IMR-90 (cell line): ENCODE measurements around the gene HHIPL1. TPM values are rescaled to one million over a fixed set of nuclear protein-coding genes. Genes with fewer than 3 reads are reported as not detected.
A peak's percentile ranks its signal among the peaks of the same experiment; 100 is the strongest.

Experiments used
- ATAC-seq: fragments of 200-7000 bp; cut with Tn5 transposase; 2 replicates; pipeline ENCODE4 v1.9.1; 2020; ENCODE audit warnings: low read depth, mild to moderate bottlenecking, moderate library complexity
- BruUV-seq: library from RNA; stranded (reverse); fragments of 400-500 nt; replicated peaks from 2 replicates; lab custom pipeline; 2021; lab: Mats Ljungman, UMichigan
- CTCF ChIA-PET: fragments of 300-600 bp; formaldehyde crosslinking; extraction: SDS; loops from one replicate; lab custom pipeline; 2021; ENCODE audit warnings: antibody characterized with exemption; lab: Yijun Ruan, JAX
- POLR2A ChIA-PET: fragments of 300-600 bp; sonication (Branson Sonifier 250); formaldehyde crosslinking; loops from one replicate; lab custom pipeline; 2022; ENCODE audit warnings: antibody characterized with exemption; ENCODE audit not compliant: unreplicated experiment; lab: Charles Lee
- DNase-seq: peaks from one replicate; pipeline ENCODE4 v3.0.0; 2013
- H2AFZ ChIP-seq: replicated peaks from 2 replicates; pipeline ENCODE3; 2013; ENCODE audit warnings: low read length, mild to moderate bottlenecking; ENCODE audit not compliant: poor library complexity
- H2AK5ac ChIP-seq: 2 replicates; pipeline ENCODE4 v1.6.1; 2013; ENCODE audit warnings: low read depth, low read length, inconsistent platforms
- H2AK9ac ChIP-seq: replicated peaks from 2 replicates; pipeline ENCODE3; 2013; ENCODE audit warnings: mild to moderate bottlenecking, low read depth, low read length, moderate library complexity; ENCODE audit not compliant: poor library complexity
- H2BK120ac ChIP-seq: 2 replicates; pipeline ENCODE4 v1.6.1; 2013; ENCODE audit warnings: low read depth, low read length, inconsistent platforms
- H2BK15ac ChIP-seq: 3 replicates; pipeline ENCODE4 v1.6.1; 2013; ENCODE audit warnings: low read depth, low read length, inconsistent platforms
- H2BK20ac ChIP-seq: 2 replicates; pipeline ENCODE4 v1.6.1; 2013; ENCODE audit warnings: low read depth, mild to moderate bottlenecking, inconsistent platforms, low read length, moderate library complexity
- H2BK5ac ChIP-seq: 2 replicates; pipeline ENCODE4 v1.6.1; 2013; ENCODE audit warnings: mild to moderate bottlenecking, low read depth, low read length, inconsistent platforms; ENCODE audit not compliant: poor library complexity, severe bottlenecking
- H3K14ac ChIP-seq: replicated peaks from 2 replicates; pipeline ENCODE4 v1.6.1; 2013; ENCODE audit warnings: low read depth, low read length, inconsistent platforms
- H3K18ac ChIP-seq: 2 replicates; pipeline ENCODE4 v1.6.1; 2013; ENCODE audit warnings: low read depth, low read length, control low read depth
- H3K23ac ChIP-seq: 2 replicates; pipeline ENCODE4 v1.6.1; 2013; ENCODE audit warnings: low read depth, low read length, inconsistent platforms
- H3K27ac ChIP-seq: 2 replicates; pipeline ENCODE4 v1.5.1; 2013; ENCODE audit warnings: mild to moderate bottlenecking, control low read depth, low read length; ENCODE audit not compliant: insufficient read depth
- H3K27me3 ChIP-seq: 2 replicates; pipeline ENCODE4 v1.6.1; 2013; ENCODE audit warnings: low read length; ENCODE audit not compliant: control insufficient read depth, insufficient read depth
- H3K36me3 ChIP-seq: 2 replicates; pipeline ENCODE4 v1.6.1; 2013; ENCODE audit warnings: low read length, mixed read lengths; ENCODE audit not compliant: control insufficient read depth, insufficient read depth
- H3K4ac ChIP-seq: 2 replicates; pipeline ENCODE4 v1.6.1; 2013; ENCODE audit warnings: low read depth, low read length, inconsistent platforms
- H3K4me1 ChIP-seq: 2 replicates; pipeline ENCODE4 v1.6.1; 2013; ENCODE audit warnings: low read length, mixed read lengths; ENCODE audit not compliant: control insufficient read depth, insufficient read depth
- H3K4me2 ChIP-seq: 2 replicates; pipeline ENCODE4 v1.6.1; 2013; ENCODE audit warnings: low read depth, mild to moderate bottlenecking, control low read depth, low read length, moderate library complexity
- H3K4me3 ChIP-seq: 2 replicates; pipeline ENCODE4 v1.5.1; 2013; ENCODE audit warnings: low read depth, mild to moderate bottlenecking, control low read depth, low read length, moderate library complexity; ENCODE audit not compliant: insufficient read depth
- H3K56ac ChIP-seq: 2 replicates; pipeline ENCODE4 v1.6.1; 2013; ENCODE audit warnings: low read length, inconsistent platforms; ENCODE audit not compliant: insufficient read depth; ENCODE audit errors: extremely low read depth
- H3K79me1 ChIP-seq, 2 experiments: 2 replicates each; pipeline ENCODE4 v1.6.1; 2013; ENCODE audit warnings: low read length in 2 of 2, inconsistent platforms in 1 of 2, low read depth in 1 of 2
- H3K9ac ChIP-seq: 2 replicates; pipeline ENCODE4 v1.6.1; 2013; ENCODE audit warnings: low read depth, low read length, control low read depth
- H3K9me1 ChIP-seq: 2 replicates; pipeline ENCODE4 v1.6.1; 2013; ENCODE audit warnings: low read length, inconsistent platforms; ENCODE audit not compliant: insufficient read depth
- H3K9me3 ChIP-seq: 2 replicates; pipeline ENCODE4 v1.6.1; 2013; ENCODE audit warnings: low read length; ENCODE audit not compliant: control insufficient read depth, insufficient read depth
- H4K20me1 ChIP-seq: 2 replicates; pipeline ENCODE4 v1.6.1; 2013; ENCODE audit warnings: low read length, inconsistent platforms; ENCODE audit not compliant: insufficient read depth
- H4K5ac ChIP-seq: 2 replicates; pipeline ENCODE4 v1.6.1; 2013; ENCODE audit warnings: mild to moderate bottlenecking, low read depth, low read length, control low read depth
- H4K8ac ChIP-seq, 2 experiments: 2 replicates each; pipeline ENCODE4 v1.6.1; 2013; ENCODE audit warnings: low read depth in 2 of 2, low read length in 2 of 2, control low read depth in 1 of 2, inconsistent platforms in 1 of 2
- H4K91ac ChIP-seq: 2 replicates; pipeline ENCODE4 v1.6.1; 2013; ENCODE audit warnings: low read depth, low read length, inconsistent platforms; ENCODE audit not compliant: insufficient read depth
- BHLHE40 ChIP-seq: fragments of 150-350 bp; IDR thresholded peaks from 2 replicates; pipeline ENCODE4 v1.6.1; 2016; ENCODE audit warnings: mild to moderate bottlenecking, low read depth, low read length
- CEBPB ChIP-seq: IDR thresholded peaks from 2 replicates; pipeline ENCODE4 v1.6.1; 2012; ENCODE audit warnings: low read depth, low read length, improper control_type of control experiment
- CHD1 ChIP-seq: IDR thresholded peaks from 2 replicates; pipeline ENCODE4 v1.6.1; 2012; ENCODE audit warnings: low read depth, low read length, improper control_type of control experiment
- FOS ChIP-seq: fragments of 150-350 bp; IDR thresholded peaks from 2 replicates; pipeline ENCODE4 v1.6.1; 2016; ENCODE audit warnings: low read depth, low read length
- MAFK ChIP-seq: IDR thresholded peaks from 2 replicates; pipeline ENCODE4 v1.6.1; 2012; ENCODE audit warnings: low read depth, low read length, improper control_type of control experiment
- MAZ ChIP-seq: IDR thresholded peaks from 2 replicates; pipeline ENCODE4 v1.6.1; 2012; ENCODE audit warnings: low read depth, mild to moderate bottlenecking, low read length, improper control_type of control experiment, moderate library complexity, borderline replicate concordance
- MXI1 ChIP-seq: IDR thresholded peaks from 2 replicates; pipeline ENCODE4 v1.6.1; 2012; ENCODE audit warnings: low read depth, mild to moderate bottlenecking, low read length, moderate library complexity, borderline replicate concordance
- NFE2L2 ChIP-seq: fragments of 150-350 bp; IDR thresholded peaks from 2 replicates; pipeline ENCODE4 v1.6.1; 2016; ENCODE audit warnings: low read depth, mild to moderate bottlenecking, low read length
- POLR2A ChIP-seq: IDR thresholded peaks from 2 replicates; pipeline ENCODE4 v1.6.1; 2012; ENCODE audit warnings: mild to moderate bottlenecking, low read depth, low read length
- RAD21 ChIP-seq: IDR thresholded peaks from 2 replicates; pipeline ENCODE4 v1.6.1; 2012; ENCODE audit warnings: low read length, improper control_type of control experiment
- RCOR1 ChIP-seq: IDR thresholded peaks from 2 replicates; pipeline ENCODE4 v1.6.1; 2012; ENCODE audit warnings: mild to moderate bottlenecking, low read length, improper control_type of control experiment; ENCODE audit not compliant: insufficient replicate concordance
- RFX5 ChIP-seq: IDR thresholded peaks from 2 replicates; pipeline ENCODE4 v1.8.0; 2012; ENCODE audit warnings: low read depth, mild to moderate bottlenecking, low read length, moderate library complexity
- SMC3 ChIP-seq: fragments of 150-350 bp; IDR thresholded peaks from 2 replicates; pipeline ENCODE4 v1.6.1; 2016; ENCODE audit warnings: low read depth, mild to moderate bottlenecking, antibody characterized with exemption, low read length, moderate library complexity
- WGBS, 2 experiments: methylation state at CpG; one replicate each; pipeline versions ENCODE4 v1.1.5 to v1.1.7; 2013; ENCODE audit warnings: missing lambda C conversion rate in 2 of 2; ENCODE audit not compliant: insufficient read length in 1 of 2; ENCODE audit errors: extremely low coverage in 2 of 2; 5-methylcytosine and 5-hydroxymethylcytosine counted together
- dilution Hi-C: fragments of 300-500 bp; cut with HindIII; formaldehyde crosslinking; loops from one replicate; pipeline ENCODE4 v1.14.3; 2018; ENCODE audit warnings: low sequenced_read_pairs; ENCODE audit not compliant: unreplicated experiment
- in situ Hi-C: fragments of 300-500 bp; cut with MboI; formaldehyde crosslinking; loops from 3 replicates; pipeline ENCODE4 v1.14.3; 2019; ENCODE audit warnings: low sequenced_read_pairs, inconsistent platforms, mixed read lengths
- intact Hi-C: fragments of 100-400 bp; cut with micrococcal nuclease; formaldehyde crosslinking; loops from 2 replicates; pipeline ENCODE4 v1.10.0; 2022
- polyA plus RNA-seq, 3 experiments: library from polyadenylated mRNA; depleted of rRNA; stranded (reverse); fragments of >200 nt; gene quantifications; 2 replicates each; pipeline ENCODE4 v1.2.3, GENCODE V29; 2012; ENCODE audit warnings: low replicate concordance in 1 of 3
- total RNA-seq: library from RNA; depleted of rRNA; stranded (reverse); fragments of >200 nt; gene quantifications from 2 replicates; pipeline ENCODE4 v1.2.3, GENCODE V29; 2012
- TF ChIP-seq, protein P1 (sequence below): fragments of 150-350 bp; IDR thresholded peaks from 2 replicates; pipeline ENCODE4 v1.6.1; 2016; ENCODE audit warnings: low read depth, mild to moderate bottlenecking, low read length, moderate library complexity, borderline replicate concordance
- TF ChIP-seq, protein P2 (sequence below): conservative IDR thresholded peaks from 2 replicates; pipeline ENCODE4 v1.5.1; 2012; ENCODE audit warnings: mild to moderate bottlenecking, low read depth, low read length, improper control_type of control experiment
- TF ChIP-seq, protein P3 (sequence below): fragments of 150-350 bp; IDR thresholded peaks from 2 replicates; pipeline ENCODE4 v1.6.1; 2017; ENCODE audit warnings: mild to moderate bottlenecking, antibody characterized with exemption, low read length, low read depth

HHIPL1 gene
- total and polyA plus RNA-seq, 2 of the 4 experiments (the other 2 are of a cell fraction) = 0.65 to 0.72 TPM

DNA sequence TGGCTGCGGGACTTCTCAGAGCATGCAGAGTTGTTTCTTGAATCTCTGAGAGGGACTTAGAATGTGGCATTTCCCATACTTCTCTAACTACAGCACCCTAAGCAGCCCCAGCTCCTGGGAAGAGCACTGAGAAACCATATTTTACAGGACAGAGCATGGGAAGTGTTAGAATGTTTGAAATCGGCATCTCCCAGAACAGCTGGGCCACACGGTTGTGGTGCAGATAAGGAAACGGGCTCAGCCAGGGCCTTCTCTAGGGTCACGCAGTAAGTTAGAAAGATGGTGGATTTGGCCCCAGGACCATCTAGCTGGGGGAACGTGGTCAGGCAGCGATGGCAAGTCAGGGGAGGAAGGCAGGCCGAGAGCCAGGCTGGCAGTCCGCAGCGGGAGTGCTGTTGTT lies 10.5 kb upstream of the HHIPL1 start:
- H3K9me1 ChIP-seq = no peaks in the 10 kb centered on the region
- H4K91ac ChIP-seq = no peak overlapping the region
- DNase-seq (no peak), ATAC-seq (peak; percentile 27; the same call in 1 of the 2 replicates)
- H2BK5ac ChIP-seq = no peak overlapping the region
- BruUV-seq = no TSS peak
- no peak overlapping the region for H3K27ac ChIP-seq
- TF ChIP-seq SMC3 (no peak), BHLHE40 (no peak), CEBPB (no peak), RCOR1 (no peak), RAD21 (no peak), NFE2L2 (no peak), MXI1 (no peak), RFX5 (no peak), MAFK (no peak), CHD1 (no peak), POLR2A (no peak), MAZ (no peak), FOS (no peak)
- TF ChIP-seq, protein P1, sequence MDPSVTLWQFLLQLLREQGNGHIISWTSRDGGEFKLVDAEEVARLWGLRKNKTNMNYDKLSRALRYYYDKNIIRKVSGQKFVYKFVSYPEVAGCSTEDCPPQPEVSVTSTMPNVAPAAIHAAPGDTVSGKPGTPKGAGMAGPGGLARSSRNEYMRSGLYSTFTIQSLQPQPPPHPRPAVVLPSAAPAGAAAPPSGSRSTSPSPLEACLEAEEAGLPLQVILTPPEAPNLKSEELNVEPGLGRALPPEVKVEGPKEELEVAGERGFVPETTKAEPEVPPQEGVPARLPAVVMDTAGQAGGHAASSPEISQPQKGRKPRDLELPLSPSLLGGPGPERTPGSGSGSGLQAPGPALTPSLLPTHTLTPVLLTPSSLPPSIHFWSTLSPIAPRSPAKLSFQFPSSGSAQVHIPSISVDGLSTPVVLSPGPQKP = no peak
- TF ChIP-seq, protein P2, sequence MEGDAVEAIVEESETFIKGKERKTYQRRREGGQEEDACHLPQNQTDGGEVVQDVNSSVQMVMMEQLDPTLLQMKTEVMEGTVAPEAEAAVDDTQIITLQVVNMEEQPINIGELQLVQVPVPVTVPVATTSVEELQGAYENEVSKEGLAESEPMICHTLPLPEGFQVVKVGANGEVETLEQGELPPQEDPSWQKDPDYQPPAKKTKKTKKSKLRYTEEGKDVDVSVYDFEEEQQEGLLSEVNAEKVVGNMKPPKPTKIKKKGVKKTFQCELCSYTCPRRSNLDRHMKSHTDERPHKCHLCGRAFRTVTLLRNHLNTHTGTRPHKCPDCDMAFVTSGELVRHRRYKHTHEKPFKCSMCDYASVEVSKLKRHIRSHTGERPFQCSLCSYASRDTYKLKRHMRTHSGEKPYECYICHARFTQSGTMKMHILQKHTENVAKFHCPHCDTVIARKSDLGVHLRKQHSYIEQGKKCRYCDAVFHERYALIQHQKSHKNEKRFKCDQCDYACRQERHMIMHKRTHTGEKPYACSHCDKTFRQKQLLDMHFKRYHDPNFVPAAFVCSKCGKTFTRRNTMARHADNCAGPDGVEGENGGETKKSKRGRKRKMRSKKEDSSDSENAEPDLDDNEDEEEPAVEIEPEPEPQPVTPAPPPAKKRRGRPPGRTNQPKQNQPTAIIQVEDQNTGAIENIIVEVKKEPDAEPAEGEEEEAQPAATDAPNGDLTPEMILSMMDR = no peak
- TF ChIP-seq, protein P3, sequence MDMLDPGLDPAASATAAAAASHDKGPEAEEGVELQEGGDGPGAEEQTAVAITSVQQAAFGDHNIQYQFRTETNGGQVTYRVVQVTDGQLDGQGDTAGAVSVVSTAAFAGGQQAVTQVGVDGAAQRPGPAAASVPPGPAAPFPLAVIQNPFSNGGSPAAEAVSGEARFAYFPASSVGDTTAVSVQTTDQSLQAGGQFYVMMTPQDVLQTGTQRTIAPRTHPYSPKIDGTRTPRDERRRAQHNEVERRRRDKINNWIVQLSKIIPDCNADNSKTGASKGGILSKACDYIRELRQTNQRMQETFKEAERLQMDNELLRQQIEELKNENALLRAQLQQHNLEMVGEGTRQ = no peak
- H2BK120ac ChIP-seq = no peak overlapping the region
- H3K14ac ChIP-seq = peak overlapping the region; percentile 58
- H3K56ac ChIP-seq = no peak overlapping the region
- no peak overlapping the region for H3K4me2 ChIP-seq
- H3K27me3 ChIP-seq = peaks cover 11% of the 10 kb centered on the region; the same call in 1 of the 2 replicates
- no peak overlapping the region for H3K4me3 ChIP-seq
- H2AK9ac ChIP-seq = no peak overlapping the region
- no peaks in the 10 kb centered on the region for H3K9me3 ChIP-seq
- POLR2A ChIA-PET = no interaction called here
- H4K8ac ChIP-seq = no peak overlapping the region
- CTCF ChIA-PET = no interaction called here
- H3K79me1 ChIP-seq = no peaks in the 10 kb centered on the region
- H3K4me1 ChIP-seq = no peaks in the 10 kb centered on the region
- no peaks in the 10 kb centered on the region for H4K20me1 ChIP-seq
- H3K36me3 ChIP-seq = no peaks in the 10 kb centered on the region
- H2BK20ac ChIP-seq = no peak overlapping the region
- H2BK15ac ChIP-seq = no peak overlapping the region
- H3K18ac ChIP-seq = no peak overlapping the region
- peak overlapping the region; percentile 70 for H2AFZ ChIP-seq
- no peak overlapping the region for H3K4ac ChIP-seq
- no peak overlapping the region for H3K9ac ChIP-seq
- H2AK5ac ChIP-seq = no peak overlapping the region
- in situ Hi-C loops (no loop called here), dilution Hi-C loops (no loop called here), intact Hi-C loops (no loop called here)
- H4K5ac ChIP-seq = no peak overlapping the region
- no CpG with 5 or more reads among the region's 10 CpGs for WGBS, 2 experiments
- no peak overlapping the region for H3K23ac ChIP-seq
